Colon (tissue), 2 donors: ENCODE measurements around the gene SNX24.
A peak's percentile ranks its signal among the peaks of the same experiment; 100 is the strongest.
"Not testable (repeated sequence)": the region's sequence is repeated elsewhere in the genome, so short reads cannot be mapped to it uniquely, and the experiment has no call there.

Experiments
- FAIRE-seq: peaks from 2 replicates; lab custom pipeline; 2012; peaks lifted over from hg19 to GRCh38; lab: Jason Lieb, UNC
- donor health status: control.
- donor health status: control.

The SNX24 gene

GRCh38 chr5:122871661-122872060 lies 26.2 kb downstream of the SNX24 start:
- FAIRE-seq, result no peak

GRCh38 chr5:122874179-122874875 lies 28.9 kb downstream of the SNX24 start:
- no peak for FAIRE-seq

- no peak for FAIRE-seq
These were observed 32.1 kb downstream of the SNX24 start for GRCh38 chr5:122877518-122877917.

- FAIRE-seq, result no peak
These were observed 33.7 kb downstream of the SNX24 start for GRCh38 chr5:122879076-122879475.

GRCh38 chr5:122880170-122880689 lies 34.8 kb downstream of the SNX24 start:
- no peak for FAIRE-seq

GRCh38 chr5:122880749-122881148 lies 35.3 kb downstream of the SNX24 start:
- no peak for FAIRE-seq

- FAIRE-seq, result no peak
These were observed 37.4 kb downstream of the SNX24 start for GRCh38 chr5:122882831-122883230.

GRCh38 chr5:122885045-122885517 lies 39.7 kb downstream of the SNX24 start:
- no peak for FAIRE-seq

- no peak for FAIRE-seq
These were observed 40.5 kb downstream of the SNX24 start for GRCh38 chr5:122885891-122886290.

- no peak for FAIRE-seq
These were observed 49.7 kb downstream of the SNX24 start for GRCh38 chr5:122895141-122895540.

GRCh38 chr5:122896598-122897282 lies 51.3 kb downstream of the SNX24 start:
- FAIRE-seq, result no peak

- FAIRE-seq, result peak; percentile 18
These were observed 51.8 kb downstream of the SNX24 start for GRCh38 chr5:122897283-122897602.

GRCh38 chr5:122901346-122901745 lies 55.9 kb downstream of the SNX24 start:
- no peak for FAIRE-seq

GRCh38 chr5:122902263-122902662 lies 56.9 kb downstream of the SNX24 start:
- no peak for FAIRE-seq

- no peak for FAIRE-seq
These were observed 61.4 kb downstream of the SNX24 start for GRCh38 chr5:122906768-122907167.

- FAIRE-seq, result no peak
These were observed 61.9 kb downstream of the SNX24 start for GRCh38 chr5:122907276-122907675.

- FAIRE-seq, result no peak
These were observed 62.7 kb downstream of the SNX24 start for GRCh38 chr5:122908108-122908507.

GRCh38 chr5:122908662-122909061 lies 63.2 kb downstream of the SNX24 start:
- FAIRE-seq, result no peak

GRCh38 chr5:122909470-122910100 lies 64.2 kb downstream of the SNX24 start:
- no peak for FAIRE-seq

GRCh38 chr5:122913436-122913835 lies 68.0 kb downstream of the SNX24 start:
- not testable (repeated sequence) for FAIRE-seq

GRCh38 chr5:122915717-122916461 lies 70.5 kb downstream of the SNX24 start:
- FAIRE-seq, result no peak

GRCh38 chr5:122916490-122916889 lies 71.1 kb downstream of the SNX24 start:
- FAIRE-seq, result no peak
